NT2/D1 (cell line): Measurements from ENCODE around the gene MORN5.

Experiments
- DNase-seq: peaks from one replicate; pipeline ENCODE4 v3.0.0-alpha.2; 2011; ENCODE audit warnings: low read depth, low spot score
- H3K27me3 ChIP-seq: 2 replicates; pipeline ENCODE4 v1.6.0; 2011; ENCODE audit warnings: mild to moderate bottlenecking; ENCODE audit not compliant: insufficient read length, insufficient read depth
- H3K36me3 ChIP-seq: 2 replicates; pipeline ENCODE4 v1.6.1; 2011; ENCODE audit warnings: mild to moderate bottlenecking, low read length, mixed read lengths; ENCODE audit not compliant: insufficient read depth, insufficient read length
- H3K4me1 ChIP-seq: 2 replicates; pipeline ENCODE4 v1.5.1; 2011; ENCODE audit not compliant: insufficient read depth, insufficient read length
- H3K4me3 ChIP-seq: 2 replicates; pipeline ENCODE4 v1.5.1; 2011; ENCODE audit warnings: low read depth; ENCODE audit not compliant: insufficient read length
- H3K9ac ChIP-seq: 2 replicates; pipeline ENCODE4 v1.6.0; 2011; ENCODE audit warnings: low read depth; ENCODE audit not compliant: insufficient read length
- H3K9me3 ChIP-seq: 2 replicates; pipeline ENCODE4 v1.5.1; 2011; ENCODE audit warnings: mild to moderate bottlenecking, low read length; ENCODE audit not compliant: insufficient read depth
- SUZ12 ChIP-seq: IDR thresholded peaks from 2 replicates; pipeline ENCODE4 v1.6.1; 2011; ENCODE audit not compliant: insufficient read length, insufficient read depth; ENCODE audit errors: extremely low read depth
- YY1 ChIP-seq: IDR thresholded peaks from 2 replicates; pipeline ENCODE4 v1.6.1; 2011; ENCODE audit not compliant: insufficient read length, insufficient read depth
- ZNF274 ChIP-seq: IDR thresholded peaks from 2 replicates; pipeline ENCODE4 v1.6.1; 2011; ENCODE audit warnings: mild to moderate bottlenecking, low read depth, low read length

MORN5 gene

DNA sequence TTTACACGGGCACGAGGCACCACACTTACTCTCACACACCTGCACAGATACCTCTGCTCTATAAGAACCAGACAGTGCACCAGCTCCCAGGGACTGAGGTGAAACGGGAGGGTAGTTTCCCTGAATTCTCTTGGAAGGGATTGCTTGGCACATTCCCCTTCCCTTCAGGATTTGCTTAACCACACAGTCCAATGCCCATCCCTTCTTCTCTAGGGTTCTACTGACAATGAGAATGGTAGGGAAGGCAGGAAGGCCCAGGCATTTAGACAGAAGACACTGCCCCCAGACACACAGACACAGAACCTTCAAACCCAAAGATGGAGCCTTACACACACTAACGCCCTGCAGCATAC, 69.8 kb downstream of the MORN5 start:
- no peak overlapping the region for H3K9ac ChIP-seq
- no peaks in the 10 kb centered on the region for H3K36me3 ChIP-seq
- TF ChIP-seq ZNF274 (no peak), SUZ12 (no peak), YY1 (no peak)
- H3K27me3 ChIP-seq = peaks cover 76% of the 10 kb centered on the region
- peaks cover 2% of the 10 kb centered on the region for H3K4me1 ChIP-seq
- no peak overlapping the region for H3K4me3 ChIP-seq
- no peak for DNase-seq
- H3K9me3 ChIP-seq = no peaks in the 10 kb centered on the region

DNA sequence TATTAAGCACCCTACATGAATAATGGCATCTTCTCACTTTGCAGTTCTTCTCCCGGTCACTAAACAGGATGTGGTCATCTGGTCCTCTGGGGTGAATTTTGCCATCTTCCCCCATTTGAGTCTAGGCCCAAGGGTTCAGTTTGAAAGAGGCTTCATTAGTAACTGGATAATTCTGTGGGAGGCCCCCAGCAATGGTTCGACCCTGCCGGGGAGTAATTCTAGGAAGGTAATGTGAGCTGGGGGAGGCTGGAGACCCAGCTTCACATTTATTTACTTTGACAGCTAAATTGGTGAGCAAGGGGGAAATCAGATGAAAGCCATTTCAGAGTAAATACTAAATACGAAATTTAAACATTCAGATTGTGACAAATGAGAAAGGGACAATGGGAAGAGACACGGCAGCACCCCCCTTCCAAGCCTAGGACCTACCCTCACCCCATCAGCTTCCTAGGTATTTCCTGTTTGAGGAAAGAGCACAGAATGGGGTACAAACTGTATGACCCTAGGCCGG, 73.1 kb downstream of the MORN5 start:
- Histone ChIP-seq H3K36me3 (no peaks in the 10 kb centered on the region), H3K4me1 (no peaks in the 10 kb centered on the region), H3K9ac (no peak overlapping the region), H3K4me3 (no peak overlapping the region), H3K27me3 (peaks cover 42% of the 10 kb centered on the region), H3K9me3 (no peaks in the 10 kb centered on the region)
- no peak for DNase-seq
- TF ChIP-seq YY1 (no peak), SUZ12 (no peak), ZNF274 (no peak)

DNA sequence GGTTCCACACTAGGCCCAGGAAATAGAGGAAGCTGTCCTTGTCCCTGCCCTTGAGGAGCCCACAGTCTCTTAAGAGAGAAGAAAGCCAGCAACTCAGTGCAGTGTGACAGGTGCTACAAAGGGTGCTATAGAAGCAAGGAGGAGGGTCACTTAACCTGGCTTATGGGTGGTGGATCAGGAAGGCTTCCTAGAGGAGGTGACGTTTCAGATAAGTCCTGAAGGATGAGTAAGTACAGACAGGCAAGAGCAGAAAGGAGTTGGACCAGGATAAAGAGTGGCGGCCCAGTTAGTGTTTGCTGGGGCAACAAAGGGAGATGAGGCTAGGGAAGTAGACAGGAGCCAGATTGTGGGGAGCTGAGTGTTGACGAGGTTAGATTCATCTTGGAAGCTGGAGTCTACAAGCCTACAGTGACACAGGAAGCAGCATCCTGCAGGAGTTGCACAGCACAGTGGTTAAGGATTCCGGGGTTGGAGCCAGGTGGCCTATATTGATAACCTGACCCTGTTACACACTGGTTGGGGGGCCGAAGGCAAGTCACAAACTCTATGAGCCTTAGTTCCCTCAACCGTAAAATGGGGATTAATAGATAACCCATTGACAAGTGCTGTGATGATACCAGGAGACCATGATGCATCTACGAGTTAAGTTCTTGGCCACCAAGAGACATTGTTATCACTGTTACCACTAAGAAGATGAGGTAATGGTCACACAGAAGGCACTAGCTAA, 74.5 kb downstream of the MORN5 start:
- peaks cover 30% of the 10 kb centered on the region for H3K27me3 ChIP-seq
- no peaks in the 10 kb centered on the region for H3K4me1 ChIP-seq
- no peak overlapping the region for H3K4me3 ChIP-seq
- TF ChIP-seq SUZ12 = no peak
- no peak for TF ChIP-seq ZNF274
- TF ChIP-seq YY1 = no peak
- no peaks in the 10 kb centered on the region for H3K9me3 ChIP-seq
- no peak for DNase-seq
- no peaks in the 10 kb centered on the region for H3K36me3 ChIP-seq
- no peak overlapping the region for H3K9ac ChIP-seq

DNA sequence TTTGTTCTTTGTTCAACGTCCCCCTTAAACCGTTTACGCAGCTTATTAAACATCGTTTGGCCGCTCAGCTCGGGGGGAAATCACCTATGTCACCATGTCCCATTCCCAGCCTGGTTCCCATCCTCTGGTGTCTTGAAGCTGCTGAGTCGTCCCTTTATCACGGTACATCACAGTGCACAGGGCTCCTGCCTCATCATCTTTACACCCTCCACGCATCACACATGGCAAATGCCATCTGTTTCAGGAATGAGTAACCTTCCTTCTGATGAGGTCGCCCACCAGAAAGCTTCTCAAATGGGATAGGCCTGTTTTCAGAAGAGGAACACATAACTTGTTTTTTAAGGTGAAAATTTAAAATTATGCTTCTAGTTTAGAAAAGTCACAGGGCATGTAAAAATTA, 77.0 kb downstream of the MORN5 start:
- Histone ChIP-seq H3K27me3 (peaks cover 5% of the 10 kb centered on the region), H3K4me1 (no peaks in the 10 kb centered on the region), H3K36me3 (peaks cover 17% of the 10 kb centered on the region), H3K9ac (no peak overlapping the region), H3K4me3 (no peak overlapping the region), H3K9me3 (no peaks in the 10 kb centered on the region)
- no peak for DNase-seq
- TF ChIP-seq YY1 (no peak), ZNF274 (no peak), SUZ12 (no peak)

DNA sequence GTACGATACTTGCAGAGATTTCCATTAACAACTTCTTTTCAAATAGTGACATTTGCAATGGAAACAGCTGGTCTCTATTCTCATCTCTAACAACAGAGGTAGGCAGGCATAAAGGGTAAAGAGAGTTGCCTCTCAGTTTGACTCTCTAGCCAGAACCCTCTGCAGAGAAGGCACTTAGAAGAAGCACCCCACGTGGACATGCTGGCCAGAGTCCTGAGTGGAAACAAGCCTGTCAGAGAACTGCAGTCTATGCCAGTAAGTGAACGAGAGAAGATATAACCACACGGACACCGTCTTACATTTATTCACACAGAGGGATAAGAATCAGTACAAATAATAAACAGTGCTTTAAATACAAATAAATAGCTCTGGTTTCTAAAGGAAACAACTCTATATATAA, 80.0 kb downstream of the MORN5 start:
- H3K27me3 ChIP-seq = no peaks in the 10 kb centered on the region
- no peak overlapping the region for H3K9ac ChIP-seq
- TF ChIP-seq ZNF274 (no peak), SUZ12 (no peak), YY1 (no peak)
- H3K4me3 ChIP-seq = no peak overlapping the region
- H3K4me1 ChIP-seq = no peaks in the 10 kb centered on the region
- peaks cover 43% of the 10 kb centered on the region for H3K36me3 ChIP-seq
- no peak for DNase-seq
- H3K9me3 ChIP-seq = no peaks in the 10 kb centered on the region

DNA sequence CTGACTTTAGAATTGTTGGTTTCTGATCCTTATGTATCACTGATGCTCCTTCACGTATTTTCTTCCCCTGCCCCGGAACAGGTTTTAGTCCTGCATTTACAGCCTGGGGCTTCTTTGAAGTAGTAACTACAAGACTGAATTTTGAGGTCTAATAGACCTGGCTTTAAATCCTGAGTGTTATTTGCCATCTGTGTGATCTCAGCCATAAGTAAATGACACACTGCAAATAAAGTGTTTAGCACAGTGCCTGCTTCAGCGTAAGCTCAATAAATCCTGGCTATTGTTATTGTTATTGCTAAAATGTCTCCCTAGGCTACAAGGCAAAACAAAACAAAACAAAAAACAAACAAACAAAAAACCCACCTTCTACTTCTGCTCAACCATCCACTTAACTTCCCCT, 84.6 kb downstream of the MORN5 start:
- Histone ChIP-seq H3K9ac (no peak overlapping the region), H3K36me3 (peaks cover 77% of the 10 kb centered on the region), H3K4me1 (no peaks in the 10 kb centered on the region), H3K9me3 (no peaks in the 10 kb centered on the region), H3K27me3 (no peaks in the 10 kb centered on the region), H3K4me3 (no peak overlapping the region)
- DNase-seq = no peak
- TF ChIP-seq ZNF274 (no peak), YY1 (no peak), SUZ12 (no peak)

DNA sequence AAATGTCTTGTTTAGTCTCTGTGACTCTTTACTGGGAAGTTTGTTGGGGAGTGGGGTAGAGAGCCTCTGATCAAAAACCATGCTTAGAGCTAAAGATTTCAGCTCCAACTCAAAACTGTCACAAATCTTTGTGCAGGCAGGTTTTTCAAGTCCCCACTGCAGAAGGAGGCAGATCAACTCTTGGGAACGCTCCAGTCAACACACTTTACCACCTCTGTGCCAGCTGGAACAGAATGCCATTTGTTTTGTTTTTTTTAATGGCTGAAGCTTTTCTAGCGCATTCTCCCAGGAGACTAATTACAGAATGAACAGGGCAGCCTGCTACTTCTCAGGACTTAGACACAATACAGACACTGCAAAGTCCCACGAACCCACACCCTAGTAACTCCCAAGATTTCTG, 87.0 kb downstream of the MORN5 start:
- TF ChIP-seq YY1 = no peak
- no peak for TF ChIP-seq SUZ12
- TF ChIP-seq ZNF274 = no peak
- no peak for DNase-seq
- no peak overlapping the region for H3K4me3 ChIP-seq
- peaks cover 84% of the 10 kb centered on the region for H3K36me3 ChIP-seq
- H3K4me1 ChIP-seq = no peaks in the 10 kb centered on the region
- H3K27me3 ChIP-seq = no peaks in the 10 kb centered on the region
- no peak overlapping the region for H3K9ac ChIP-seq
- no peaks in the 10 kb centered on the region for H3K9me3 ChIP-seq

DNA sequence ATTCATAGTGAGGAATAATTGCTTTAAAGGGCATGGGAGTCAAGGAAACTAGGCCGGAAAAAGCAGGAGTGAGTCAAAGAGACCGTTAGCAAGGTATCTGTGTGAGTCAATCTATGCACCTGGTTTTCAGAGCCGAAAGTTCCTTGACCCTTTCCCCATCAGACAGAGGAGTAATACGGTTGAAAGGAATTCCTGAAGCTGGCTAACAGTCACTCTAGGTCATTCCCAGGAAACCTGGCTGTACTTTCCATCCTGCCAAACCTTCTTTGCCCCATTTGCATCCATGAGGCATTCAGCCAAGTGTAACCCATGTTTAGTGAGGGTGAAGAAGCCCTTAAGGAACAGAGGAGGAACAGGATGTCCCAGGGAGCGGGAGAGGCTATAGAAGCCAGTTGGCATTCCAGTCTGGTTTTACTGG, 88.7 kb downstream of the MORN5 start:
- Histone ChIP-seq H3K4me3 (no peak overlapping the region), H3K9me3 (no peaks in the 10 kb centered on the region), H3K4me1 (no peaks in the 10 kb centered on the region), H3K36me3 (peaks cover 85% of the 10 kb centered on the region), H3K9ac (no peak overlapping the region), H3K27me3 (no peaks in the 10 kb centered on the region)
- no peak for DNase-seq
- TF ChIP-seq ZNF274 (no peak), YY1 (no peak), SUZ12 (no peak)
